Endothelial cell of umbilical vein (primary cell): ENCODE results near the gene AADACL2. TPM values are rescaled to one million over a fixed set of nuclear protein-coding genes. Genes with fewer than 3 reads are reported as not detected.

Experiments used
- BruUV-seq: library from RNA; stranded (reverse); fragments of 400-500 nt; replicated peaks from 2 replicates; lab custom pipeline; 2021; lab: Mats Ljungman, UMichigan
- CTCF ChIA-PET: fragments of 300-600, 350-600 bp; sonication (Branson Sonifier 250); formaldehyde crosslinking; loops from one replicate; lab custom pipeline; 2021; ENCODE audit warnings: antibody characterized with exemption, inconsistent platforms; lab: Charles Lee
- POLR2A ChIA-PET: fragments of 300-600, 350-600 bp; sonication (Branson Sonifier 250); formaldehyde crosslinking; loops from one replicate; lab custom pipeline; 2021; ENCODE audit warnings: antibody characterized with exemption, inconsistent platforms; lab: Charles Lee
- DNase-seq: peaks from one replicate; pipeline ENCODE4 v3.0.0-alpha.2; 2011; ENCODE audit warnings: low read depth, low spot score
- FAIRE-seq: peaks from 2 replicates; lab custom pipeline; 2011; peaks lifted over from hg19 to GRCh38; lab: Jason Lieb, UNC
- H2AFZ ChIP-seq: 2 replicates; pipeline ENCODE4 v1.6.0; 2012; ENCODE audit warnings: low read depth, low read length, control low read depth, inconsistent platforms
- H3K27ac ChIP-seq: 2 replicates; pipeline ENCODE4 v1.5.1; 2011; ENCODE audit warnings: low read depth, mild to moderate bottlenecking, control low read depth, low read length, moderate library complexity; ENCODE audit not compliant: insufficient read depth
- H3K27me3 ChIP-seq, 2 experiments: 2 replicates each; pipeline versions ENCODE4 v1.6.0 to v1.6.1; 2011; ENCODE audit warnings: low read length in 2 of 2, mixed read lengths in 1 of 2; ENCODE audit not compliant: control insufficient read depth in 2 of 2, insufficient read depth in 2 of 2
- H3K36me3 ChIP-seq, 2 experiments: 2 replicates in 1 of 2; 3 replicates in 1 of 2; pipeline ENCODE4 v1.5.1; 2011; ENCODE audit warnings: low read length in 2 of 2, mild to moderate bottlenecking in 1 of 2, moderate library complexity in 1 of 2; ENCODE audit not compliant: control insufficient read depth in 2 of 2, insufficient read depth in 2 of 2; ENCODE audit errors: extremely low read depth in 1 of 2
- H3K4me1 ChIP-seq: 3 replicates; pipeline ENCODE4 v1.5.1; 2011; ENCODE audit warnings: mild to moderate bottlenecking, low read length; ENCODE audit not compliant: control insufficient read depth, insufficient read depth; ENCODE audit errors: extremely low read depth
- H3K4me2 ChIP-seq: 2 replicates; pipeline ENCODE4 v1.6.1; 2011; ENCODE audit warnings: low read length, control low read depth, mixed read lengths; ENCODE audit not compliant: insufficient read depth
- H3K4me3 ChIP-seq, 3 experiments: fragments of 200-600 bp in 1 of 3; sonication (generic), shearing (Covaris generic) in 1 of 3; replicated peaks in 1 of 3; 2 replicates each; pipeline ENCODE4 v1.5.1; 2011 to 2016; ENCODE audit warnings: control low read depth in 3 of 3, low read length in 3 of 3, mild to moderate bottlenecking in 2 of 3, inconsistent platforms in 1 of 3, low read depth in 1 of 3, moderate library complexity in 1 of 3; ENCODE audit not compliant: insufficient read depth in 1 of 3
- H3K79me2 ChIP-seq: 2 replicates; pipeline ENCODE4 v1.6.0; 2012; ENCODE audit warnings: low read length, inconsistent platforms; ENCODE audit not compliant: control insufficient read depth, insufficient read depth
- H3K9ac ChIP-seq: replicated peaks from 2 replicates; pipeline ENCODE3; 2011; ENCODE audit warnings: low read length, control low read depth; ENCODE audit not compliant: insufficient read depth; ENCODE audit errors: extremely low read depth
- H3K9me1 ChIP-seq: replicated peaks from 3 replicates; pipeline ENCODE4 v1.6.0; 2011; ENCODE audit warnings: mild to moderate bottlenecking, low read length; ENCODE audit not compliant: control insufficient read depth, insufficient read depth; ENCODE audit errors: extremely low read depth
- H3K9me3 ChIP-seq: replicated peaks from 2 replicates; pipeline ENCODE4 v1.5.1; 2012; ENCODE audit warnings: low read length, inconsistent platforms; ENCODE audit not compliant: control insufficient read depth, insufficient read depth
- H4K20me1 ChIP-seq: replicated peaks from 2 replicates; pipeline ENCODE3; 2011; ENCODE audit warnings: mild to moderate bottlenecking, low read length; ENCODE audit not compliant: control insufficient read depth, insufficient read depth; ENCODE audit errors: extremely low read depth
- EZH2 ChIP-seq: IDR thresholded peaks from 2 replicates; pipeline ENCODE4 v1.6.1; 2012; ENCODE audit warnings: borderline replicate concordance, low read depth, mild to moderate bottlenecking, moderate library complexity, low read length, inconsistent platforms; ENCODE audit not compliant: severe bottlenecking
- FOS ChIP-seq: IDR thresholded peaks from 2 replicates; pipeline ENCODE4 v1.6.1; 2011; ENCODE audit warnings: mild to moderate bottlenecking, low read length, moderate library complexity, borderline replicate concordance; ENCODE audit not compliant: insufficient read depth
- GATA2 ChIP-seq: IDR thresholded peaks from 2 replicates; pipeline ENCODE4 v1.7.0; 2011; ENCODE audit warnings: low read depth, mild to moderate bottlenecking, moderate library complexity, mixed read lengths, low read length; ENCODE audit not compliant: insufficient read length, insufficient read depth
- JUN ChIP-seq: IDR thresholded peaks from 2 replicates; pipeline ENCODE4 v1.6.1; 2011; ENCODE audit warnings: borderline replicate concordance, low read depth; ENCODE audit not compliant: insufficient read length, insufficient read depth
- MYC ChIP-seq: IDR thresholded peaks from one replicate; pipeline ENCODE4 v1.6.1; 2011; ENCODE audit warnings: mild to moderate bottlenecking, low read depth, low read length
- POLR2A ChIP-seq: IDR thresholded peaks from 2 replicates; pipeline ENCODE4 v1.6.1; 2012; ENCODE audit warnings: low read depth, mild to moderate bottlenecking, control low read depth, low read length
- POLR2AphosphoS5 ChIP-seq: IDR thresholded peaks from 2 replicates; pipeline ENCODE4 v1.6.1; 2012; ENCODE audit warnings: low read depth, mild to moderate bottlenecking, control low read depth, low read length, moderate library complexity; ENCODE audit not compliant: insufficient read depth
- dilution Hi-C: fragments of 300-500 bp; cut with MboI; formaldehyde crosslinking; loops from one replicate; pipeline ENCODE4 v1.15.0; 2019; ENCODE audit warnings: low sequenced_read_pairs; ENCODE audit not compliant: extremely low pct_ligation_motif_present
- intact Hi-C: fragments of 100-400 bp; cut with micrococcal nuclease; formaldehyde crosslinking; loops from one replicate; pipeline ENCODE4 v1.10.0; 2022
- polyA plus RNA-seq, 4 experiments: library from polyadenylated mRNA; depleted of rRNA in 3 of 4; stranded (reverse) in 3 of 4; unstranded in 1 of 4; fragments of >200 nt; gene quantifications; 2 replicates each; pipeline versions ENCODE4 v1.2.1 to v1.2.3, GENCODE V29; 2011 to 2012; ENCODE audit warnings: missing spikeins in 1 of 4
- total RNA-seq: library from RNA; stranded (reverse); gene quantifications from 2 replicates; pipeline ENCODE4 v1.2.3, GENCODE V29; 2021
- TF ChIP-seq, protein P1 (sequence below), 2 donors: IDR thresholded peaks; 1 replicate in 1 of 2; 2 replicates in 1 of 2; pipeline ENCODE4 v1.5.1; 2011; ENCODE audit warnings: low read length in 2 of 2, mild to moderate bottlenecking in 2 of 2, moderate library complexity in 2 of 2, control low read depth in 1 of 2, inconsistent platforms in 1 of 2, low read depth in 1 of 2; ENCODE audit not compliant: insufficient read depth in 1 of 2; ENCODE audit errors: extremely low read depth in 1 of 2
- TF ChIP-seq, protein P2 (sequence below): IDR thresholded peaks from 2 replicates; pipeline ENCODE4 v1.6.1; 2011; ENCODE audit not compliant: insufficient read depth, insufficient read length

Gene AADACL2
- total and polyA plus RNA-seq, 2 donors (not counting 3 experiments of a cell fraction or from before 2014, with no cell fraction given) = not detected

DNA sequence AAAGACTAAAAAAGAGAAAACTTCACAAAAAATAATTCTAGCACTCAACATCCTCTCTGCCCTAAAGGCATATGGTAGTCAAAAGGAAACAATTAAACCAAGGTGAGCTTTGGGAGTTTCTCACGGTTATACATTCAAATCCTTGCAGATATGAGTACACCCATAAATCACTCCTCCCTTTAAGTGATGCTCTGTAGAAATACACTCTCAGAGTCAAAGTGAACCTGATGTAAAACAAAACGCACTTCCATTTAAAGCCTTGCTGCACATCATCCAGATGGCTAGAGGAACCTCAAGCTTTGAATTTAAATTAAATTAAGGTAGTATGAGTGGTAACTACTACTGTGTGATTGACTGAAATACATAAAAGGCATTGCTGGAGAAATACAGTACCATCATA is 44.2 kb downstream of the AADACL2 start:
- no peaks in the 10 kb centered on the region for H3K9me3 ChIP-seq
- no peaks in the 10 kb centered on the region for H4K20me1 ChIP-seq
- BruUV-seq = no TSS peak
- no peak overlapping the region for H3K4me2 ChIP-seq
- H3K9ac ChIP-seq = no peak overlapping the region
- H3K79me2 ChIP-seq = no peaks in the 10 kb centered on the region
- H3K27me3 ChIP-seq = no peaks in the 10 kb centered on the region
- H3K9me1 ChIP-seq = no peaks in the 10 kb centered on the region
- CTCF ChIA-PET = interaction anchor here (1.0 kb wide), 2 partner anchors 10 to 12 kb away, joined by 3 read pairs; no protein-coding TSS in a partner anchor
- TF ChIP-seq POLR2A = no peak
- no peak for TF ChIP-seq MYC
- TF ChIP-seq GATA2 = no peak
- TF ChIP-seq, protein P1, sequence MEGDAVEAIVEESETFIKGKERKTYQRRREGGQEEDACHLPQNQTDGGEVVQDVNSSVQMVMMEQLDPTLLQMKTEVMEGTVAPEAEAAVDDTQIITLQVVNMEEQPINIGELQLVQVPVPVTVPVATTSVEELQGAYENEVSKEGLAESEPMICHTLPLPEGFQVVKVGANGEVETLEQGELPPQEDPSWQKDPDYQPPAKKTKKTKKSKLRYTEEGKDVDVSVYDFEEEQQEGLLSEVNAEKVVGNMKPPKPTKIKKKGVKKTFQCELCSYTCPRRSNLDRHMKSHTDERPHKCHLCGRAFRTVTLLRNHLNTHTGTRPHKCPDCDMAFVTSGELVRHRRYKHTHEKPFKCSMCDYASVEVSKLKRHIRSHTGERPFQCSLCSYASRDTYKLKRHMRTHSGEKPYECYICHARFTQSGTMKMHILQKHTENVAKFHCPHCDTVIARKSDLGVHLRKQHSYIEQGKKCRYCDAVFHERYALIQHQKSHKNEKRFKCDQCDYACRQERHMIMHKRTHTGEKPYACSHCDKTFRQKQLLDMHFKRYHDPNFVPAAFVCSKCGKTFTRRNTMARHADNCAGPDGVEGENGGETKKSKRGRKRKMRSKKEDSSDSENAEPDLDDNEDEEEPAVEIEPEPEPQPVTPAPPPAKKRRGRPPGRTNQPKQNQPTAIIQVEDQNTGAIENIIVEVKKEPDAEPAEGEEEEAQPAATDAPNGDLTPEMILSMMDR (IDR thresholded peaks at IDR 0.05; ENCODE audit: extremely low read depth in 1 of 2, insufficient read depth in 1 of 2, low read depth in 1 of 2, low read length in 2 of 2) = no peak
- no peak overlapping the region for H3K27ac ChIP-seq
- POLR2A ChIA-PET = no interaction called here
- peaks cover 6% of the 10 kb centered on the region for H3K4me1 ChIP-seq
- no peak overlapping the region for H2AFZ ChIP-seq
- H3K4me3 ChIP-seq = no peak overlapping the region
- DNase-seq = no peak
- FAIRE-seq = no peak
- no peaks in the 10 kb centered on the region for H3K36me3 ChIP-seq
- intact Hi-C loops = no loop called here
- dilution Hi-C loops = no loop called here

- FAIRE-seq (peak; percentile 54), DNase-seq (peak; percentile 10)
- TF ChIP-seq MYC = no peak
- TF ChIP-seq FOS = no peak
- TF ChIP-seq POLR2A = no peak
- TF ChIP-seq, protein P1 (IDR thresholded peaks at IDR 0.05; ENCODE audit: extremely low read depth in 1 of 2, insufficient read depth in 1 of 2, low read depth in 1 of 2, low read length in 2 of 2) = no peak
- TF ChIP-seq JUN = no peak
- TF ChIP-seq GATA2 = no peak
- TF ChIP-seq POLR2AphosphoS5 = no peak
- TF ChIP-seq EZH2 = no peak
- TF ChIP-seq, protein P2, sequence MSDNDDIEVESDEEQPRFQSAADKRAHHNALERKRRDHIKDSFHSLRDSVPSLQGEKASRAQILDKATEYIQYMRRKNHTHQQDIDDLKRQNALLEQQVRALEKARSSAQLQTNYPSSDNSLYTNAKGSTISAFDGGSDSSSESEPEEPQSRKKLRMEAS = no peak
- H3K4me2 ChIP-seq = no peak overlapping the region
- no peaks in the 10 kb centered on the region for H3K27me3 ChIP-seq
- POLR2A ChIA-PET = no interaction called here
- H3K4me3 ChIP-seq = no peak overlapping the region
- no peaks in the 10 kb centered on the region for H3K9me1 ChIP-seq
- dilution Hi-C loops (no loop called here), intact Hi-C loops (no loop called here)
- H3K79me2 ChIP-seq = no peaks in the 10 kb centered on the region
- H3K27ac ChIP-seq = no peak overlapping the region
- no peak overlapping the region for H3K9ac ChIP-seq
- no peak overlapping the region for H2AFZ ChIP-seq
- H3K4me1 ChIP-seq = peaks cover under 1% of the 10 kb centered on the region
- CTCF ChIA-PET = interaction anchor here (0.8 to 1.1 kb wide), 4 partner anchors 9 to 52 kb away, joined by 3 to 4 read pairs (median 3); no protein-coding TSS in a partner anchor
- no TSS peak for BruUV-seq
- no peaks in the 10 kb centered on the region for H3K36me3 ChIP-seq
- H3K9me3 ChIP-seq = no peaks in the 10 kb centered on the region
- no peaks in the 10 kb centered on the region for H4K20me1 ChIP-seq
Measured at GRCh38 chr3:151787626-151788025, 53.9 kb downstream of the AADACL2 start.
